ENCODE data around the gene RBM20. TPM values are rescaled to one million over a fixed set of nuclear protein-coding genes. Genes with fewer than 3 reads are reported as not detected.

The RBM20 gene
- total RNA-seq, 1 experiment from 2014 or later: 0.17 TPM

GRCh38 chr10:110829721-110830410 is 185.7 kb downstream of the RBM20 start:
- H3K14ac ChIP-seq (ENCODE audit: insufficient read depth, low read length): no peak overlapping the region
- no peak overlapping the region for H2BK120ac ChIP-seq (ENCODE audit: low read depth, low read length, poor library complexity, severe bottlenecking)
- H3K36me3 Mint-ChIP-seq (ENCODE audit: insufficient read depth in 1 of 3, low read depth in 3 of 3): no peaks in the 10 kb centered on the region
- H3K9ac ChIP-seq (ENCODE audit: extremely low read depth, insufficient read length, low read length): no peak overlapping the region
- H2BK20ac ChIP-seq (ENCODE audit: low read depth, low read length, poor library complexity, severe bottlenecking): no peak overlapping the region
- no peak overlapping the region for H2AFZ ChIP-seq (ENCODE audit: low read length)
- H3K27ac Mint-ChIP-seq: no peak overlapping the region
- no peak overlapping the region for H3K56ac ChIP-seq (ENCODE audit: insufficient read length, low read depth, low read length)
- H4K5ac ChIP-seq (ENCODE audit: insufficient read length, low read depth, low read length): no peak overlapping the region
- H3K9me3 Mint-ChIP-seq: no peaks in the 10 kb centered on the region
- no peaks in the 10 kb centered on the region for H4K20me1 ChIP-seq (ENCODE audit: control insufficient read depth, insufficient read depth, insufficient read length)
- H3K18ac ChIP-seq (ENCODE audit: insufficient read length, low read depth, low read length): no peak overlapping the region
- H2BK12ac ChIP-seq (ENCODE audit: insufficient read length, low read depth, low read length): no peak overlapping the region
- 100% methylated on average over 1 of the region's 11 CpGs for WGBS (ENCODE audit: extremely low coverage, insufficient read length, low lambda C conversion rate)
- no peaks in the 10 kb centered on the region for H3K23me2 ChIP-seq (ENCODE audit: insufficient read length, low read depth, low read length, poor library complexity, severe bottlenecking)
- no peak overlapping the region for H2AK5ac ChIP-seq (ENCODE audit: insufficient read length, low read length)
- H3K79me1 ChIP-seq (ENCODE audit: insufficient read depth, low read depth, low read length, poor library complexity, severe bottlenecking): no peaks in the 10 kb centered on the region
- H3K4me2 ChIP-seq (ENCODE audit: insufficient read depth, insufficient read length, low read length): no peak overlapping the region
- no peak overlapping the region for H3T11ph ChIP-seq (ENCODE audit: low read length)
- H2BK5ac ChIP-seq (ENCODE audit: insufficient read length, low read length): no peak overlapping the region
- TF ChIP-seq, protein P1, sequence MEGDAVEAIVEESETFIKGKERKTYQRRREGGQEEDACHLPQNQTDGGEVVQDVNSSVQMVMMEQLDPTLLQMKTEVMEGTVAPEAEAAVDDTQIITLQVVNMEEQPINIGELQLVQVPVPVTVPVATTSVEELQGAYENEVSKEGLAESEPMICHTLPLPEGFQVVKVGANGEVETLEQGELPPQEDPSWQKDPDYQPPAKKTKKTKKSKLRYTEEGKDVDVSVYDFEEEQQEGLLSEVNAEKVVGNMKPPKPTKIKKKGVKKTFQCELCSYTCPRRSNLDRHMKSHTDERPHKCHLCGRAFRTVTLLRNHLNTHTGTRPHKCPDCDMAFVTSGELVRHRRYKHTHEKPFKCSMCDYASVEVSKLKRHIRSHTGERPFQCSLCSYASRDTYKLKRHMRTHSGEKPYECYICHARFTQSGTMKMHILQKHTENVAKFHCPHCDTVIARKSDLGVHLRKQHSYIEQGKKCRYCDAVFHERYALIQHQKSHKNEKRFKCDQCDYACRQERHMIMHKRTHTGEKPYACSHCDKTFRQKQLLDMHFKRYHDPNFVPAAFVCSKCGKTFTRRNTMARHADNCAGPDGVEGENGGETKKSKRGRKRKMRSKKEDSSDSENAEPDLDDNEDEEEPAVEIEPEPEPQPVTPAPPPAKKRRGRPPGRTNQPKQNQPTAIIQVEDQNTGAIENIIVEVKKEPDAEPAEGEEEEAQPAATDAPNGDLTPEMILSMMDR (conservative IDR thresholded peaks at IDR 0.05): no peak
- no peak overlapping the region for H3K4me3 Mint-ChIP-seq
- H3K23ac ChIP-seq (ENCODE audit: insufficient read length, low read depth, low read length): no peak overlapping the region
- no peaks in the 10 kb centered on the region for H3K27me3 ChIP-seq (ENCODE audit: insufficient read depth, low read length)
- H3K4me1 Mint-ChIP-seq: peaks cover 10 to 16% of the 10 kb centered on the region in 2 experiments
- no peaks in the 10 kb centered on the region for H3K9me3 ChIP-seq (ENCODE audit: control insufficient read depth, low read depth, low read length)
- no peaks in the 10 kb centered on the region for H3K4me1 ChIP-seq (ENCODE audit: insufficient read depth, low read length)
- H3K27ac ChIP-seq (ENCODE audit: insufficient read length, low read depth, low read length): no peak overlapping the region
- no peak overlapping the region for H3K4ac ChIP-seq (ENCODE audit: low read depth, low read length)
- no peak overlapping the region for H4K91ac ChIP-seq (ENCODE audit: insufficient read length, low read depth, low read length)
- no peaks in the 10 kb centered on the region for H3K27me3 Mint-ChIP-seq (ENCODE audit: low read depth)
- DNase-seq: no peak
- no peak overlapping the region for H4K8ac ChIP-seq (replicated peaks; ENCODE audit: insufficient read length, low read depth, low read length)
- H2BK15ac ChIP-seq (ENCODE audit: low read depth, low read length): no peak overlapping the region
- no peaks in the 10 kb centered on the region for H3K79me2 ChIP-seq (ENCODE audit: insufficient read depth, low read length)
